Measurements from ENCODE around the gene BRI3BP.

DNA sequence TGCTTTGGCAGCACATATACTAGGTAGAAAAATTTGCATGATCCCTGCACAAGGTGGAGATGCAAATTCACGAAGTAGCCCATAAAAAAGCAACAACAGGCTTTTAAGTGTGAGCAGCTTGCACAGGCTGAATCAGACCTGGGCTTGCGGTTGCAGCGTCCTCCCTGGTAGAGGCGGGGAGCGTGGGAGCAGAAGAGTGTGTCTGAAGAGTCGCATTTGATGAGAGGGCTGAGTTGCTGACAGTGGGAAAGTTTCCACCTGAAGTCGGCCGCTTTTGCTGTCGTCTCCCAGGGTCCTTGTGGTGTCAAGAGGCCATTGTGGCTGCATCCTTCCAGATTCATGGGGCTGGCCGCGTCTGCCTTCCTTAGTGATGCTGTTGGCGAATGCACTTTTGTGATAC, 78.0 kb downstream of the BRI3BP start:
- TF ChIP-seq EP300 (IDR thresholded peaks at IDR 0.05) = no peak
- TF ChIP-seq, protein P1, sequence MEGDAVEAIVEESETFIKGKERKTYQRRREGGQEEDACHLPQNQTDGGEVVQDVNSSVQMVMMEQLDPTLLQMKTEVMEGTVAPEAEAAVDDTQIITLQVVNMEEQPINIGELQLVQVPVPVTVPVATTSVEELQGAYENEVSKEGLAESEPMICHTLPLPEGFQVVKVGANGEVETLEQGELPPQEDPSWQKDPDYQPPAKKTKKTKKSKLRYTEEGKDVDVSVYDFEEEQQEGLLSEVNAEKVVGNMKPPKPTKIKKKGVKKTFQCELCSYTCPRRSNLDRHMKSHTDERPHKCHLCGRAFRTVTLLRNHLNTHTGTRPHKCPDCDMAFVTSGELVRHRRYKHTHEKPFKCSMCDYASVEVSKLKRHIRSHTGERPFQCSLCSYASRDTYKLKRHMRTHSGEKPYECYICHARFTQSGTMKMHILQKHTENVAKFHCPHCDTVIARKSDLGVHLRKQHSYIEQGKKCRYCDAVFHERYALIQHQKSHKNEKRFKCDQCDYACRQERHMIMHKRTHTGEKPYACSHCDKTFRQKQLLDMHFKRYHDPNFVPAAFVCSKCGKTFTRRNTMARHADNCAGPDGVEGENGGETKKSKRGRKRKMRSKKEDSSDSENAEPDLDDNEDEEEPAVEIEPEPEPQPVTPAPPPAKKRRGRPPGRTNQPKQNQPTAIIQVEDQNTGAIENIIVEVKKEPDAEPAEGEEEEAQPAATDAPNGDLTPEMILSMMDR (IDR thresholded peaks at IDR 0.05) = no peak
- no peak for TF ChIP-seq POLR2A (IDR thresholded peaks at IDR 0.05)

Data from sigmoid colon (tissue), 4 donors.